MG63 (cell line): ENCODE data around the gene CAMK1D. TPM values are rescaled to one million over a fixed set of nuclear protein-coding genes. Genes with fewer than 3 reads are reported as not detected.
"Not testable (repeated sequence)": the region's sequence is repeated elsewhere in the genome, so short reads cannot be mapped to it uniquely, and the experiment has no call there.

Experiments used
- DNase-seq: peaks from one replicate; pipeline ENCODE4 v3.0.0-alpha.2; 2020
- H3K27me3 ChIP-seq: fragments of 250-450 bp; sonication (Bioruptor Pico); 2 replicates; pipeline ENCODE4 v1.5.1; 2020; ENCODE audit warnings: mild to moderate bottlenecking, moderate library complexity
- H3K36me3 ChIP-seq: fragments of 250-450 bp; sonication (Bioruptor Pico); 2 replicates; pipeline ENCODE4 v1.5.1; 2020; ENCODE audit warnings: mild to moderate bottlenecking, moderate library complexity
- H3K4me3 ChIP-seq: fragments of 250-450 bp; sonication (Bioruptor Pico); 2 replicates; pipeline ENCODE4 v1.5.1; 2020; ENCODE audit warnings: mild to moderate bottlenecking, moderate library complexity
- H3K9me3 ChIP-seq: fragments of 250-450 bp; sonication (Bioruptor Pico); 2 replicates; pipeline ENCODE4 v1.5.1; 2020; ENCODE audit warnings: mild to moderate bottlenecking, moderate library complexity
- total RNA-seq: library from RNA; depleted of rRNA; stranded (reverse); fragments of >200 nt; shearing (Covaris generic); gene quantifications from 2 replicates; pipeline ENCODE4 v1.2.3, GENCODE V29; 2014; ENCODE audit warnings: low replicate concordance

CAMK1D gene
- total RNA-seq, 1 experiment from 2014 or later, result 13.2 TPM

DNA sequence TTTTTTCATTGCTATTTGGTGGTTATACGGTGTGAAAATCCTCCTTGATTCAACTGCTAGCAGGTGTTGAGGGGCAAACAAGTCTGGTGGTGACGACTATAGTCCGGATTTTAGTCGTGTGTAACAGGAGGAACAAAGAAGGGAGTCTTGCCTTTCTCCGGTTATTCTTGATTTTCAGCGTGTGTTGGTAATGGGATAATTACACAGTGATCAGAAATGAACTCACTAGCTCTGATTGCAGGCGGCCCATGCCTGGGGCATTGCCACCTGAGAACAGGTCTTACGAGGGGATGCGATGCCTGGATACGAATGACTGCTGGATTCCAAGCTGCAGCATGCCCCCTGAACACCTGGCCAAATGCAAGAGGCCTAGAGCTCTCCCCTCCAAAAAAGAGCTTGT is 72.8 kb downstream of the CAMK1D start:
- no peaks in the 10 kb centered on the region for H3K9me3 ChIP-seq
- DNase-seq, result no peak
- H3K27me3 ChIP-seq, result no peaks in the 10 kb centered on the region
- no peak overlapping the region for H3K4me3 ChIP-seq
- no peaks in the 10 kb centered on the region for H3K36me3 ChIP-seq

- no peaks in the 10 kb centered on the region for H3K27me3 ChIP-seq
- no peak overlapping the region for H3K4me3 ChIP-seq
- H3K9me3 ChIP-seq, result no peaks in the 10 kb centered on the region
- no peaks in the 10 kb centered on the region for H3K36me3 ChIP-seq
- DNase-seq, result no peak
These were observed 74.5 kb downstream of the CAMK1D start for GRCh38 chr10:12423896-12424295.

DNA sequence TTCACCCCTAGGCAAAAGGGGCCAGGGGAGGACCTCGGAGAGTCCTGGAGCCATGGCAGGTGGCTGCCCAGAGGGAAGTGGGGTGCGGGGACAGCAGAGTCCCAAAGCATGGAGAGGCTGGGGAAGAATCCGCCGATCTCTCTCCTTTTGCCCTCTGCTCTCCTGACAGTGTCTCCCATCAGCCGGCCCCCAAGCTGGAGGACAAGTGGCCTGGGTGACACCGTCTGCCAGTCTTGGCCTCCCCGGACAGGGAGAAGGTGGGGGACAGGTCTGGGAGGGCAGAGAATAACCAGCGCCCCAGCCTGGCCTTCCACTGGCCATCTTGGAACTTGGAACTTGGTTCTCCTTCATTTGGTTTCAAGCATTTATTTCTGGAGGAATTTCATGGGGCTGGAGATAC is 77.9 kb downstream of the CAMK1D start:
- H3K27me3 ChIP-seq, result no peaks in the 10 kb centered on the region
- H3K4me3 ChIP-seq, result no peak overlapping the region
- H3K9me3 ChIP-seq, result no peaks in the 10 kb centered on the region
- no peak for DNase-seq
- H3K36me3 ChIP-seq, result no peaks in the 10 kb centered on the region

DNA sequence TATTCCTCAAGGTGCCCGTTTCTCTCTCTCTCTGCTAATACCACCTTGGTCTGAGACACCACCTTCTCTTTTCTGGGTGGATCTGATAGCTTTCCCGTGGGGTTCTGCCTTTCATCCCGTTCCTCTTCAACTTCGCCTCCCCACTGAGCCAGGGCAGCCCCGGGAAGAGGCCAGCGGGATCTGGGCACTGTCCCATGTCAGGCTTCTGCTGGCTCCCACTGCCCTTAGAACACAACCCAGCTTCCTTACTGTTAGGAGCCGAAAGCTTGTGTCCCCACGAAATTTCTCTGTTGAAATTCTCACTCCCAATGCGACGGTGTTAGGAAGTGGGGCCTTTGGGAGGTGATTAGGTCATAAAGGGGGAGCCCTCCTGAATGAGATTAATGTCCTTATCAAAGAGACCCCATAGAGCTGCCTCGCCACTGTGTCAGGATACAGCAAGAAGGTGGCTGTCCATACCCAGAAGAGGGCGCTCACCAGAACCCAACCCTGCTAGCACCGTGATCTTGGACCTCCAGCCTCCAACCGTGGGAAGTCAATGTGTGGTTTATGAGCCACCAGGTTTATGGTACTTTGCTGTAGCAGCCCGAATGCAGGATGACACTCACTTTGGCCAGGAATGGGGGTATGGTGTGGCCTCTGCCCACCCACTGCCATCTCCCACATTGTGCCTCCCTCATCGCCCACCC is 79.2 kb downstream of the CAMK1D start:
- H3K9me3 ChIP-seq, result no peaks in the 10 kb centered on the region
- H3K4me3 ChIP-seq, result no peak overlapping the region
- no peaks in the 10 kb centered on the region for H3K36me3 ChIP-seq
- no peaks in the 10 kb centered on the region for H3K27me3 ChIP-seq
- DNase-seq, result no peak

- H3K36me3 ChIP-seq, result no peaks in the 10 kb centered on the region
- no peak for DNase-seq
- H3K9me3 ChIP-seq, result no peaks in the 10 kb centered on the region
- no peaks in the 10 kb centered on the region for H3K27me3 ChIP-seq
- no peak overlapping the region for H3K4me3 ChIP-seq
These were observed 81.1 kb downstream of the CAMK1D start for GRCh38 chr10:12430406-12430982.

GRCh38 chr10:12431151-12432101 is 82.1 kb downstream of the CAMK1D start:
- Histone ChIP-seq H3K4me3 (no peak overlapping the region), H3K36me3 (no peaks in the 10 kb centered on the region), H3K9me3 (no peaks in the 10 kb centered on the region), H3K27me3 (no peaks in the 10 kb centered on the region)
- DNase-seq, result no peak

GRCh38 chr10:12432402-12433189 is 83.2 kb downstream of the CAMK1D start:
- H3K36me3 ChIP-seq, result no peaks in the 10 kb centered on the region
- no peak overlapping the region for H3K4me3 ChIP-seq
- no peaks in the 10 kb centered on the region for H3K9me3 ChIP-seq
- DNase-seq, result no peak
- H3K27me3 ChIP-seq, result no peaks in the 10 kb centered on the region

DNA sequence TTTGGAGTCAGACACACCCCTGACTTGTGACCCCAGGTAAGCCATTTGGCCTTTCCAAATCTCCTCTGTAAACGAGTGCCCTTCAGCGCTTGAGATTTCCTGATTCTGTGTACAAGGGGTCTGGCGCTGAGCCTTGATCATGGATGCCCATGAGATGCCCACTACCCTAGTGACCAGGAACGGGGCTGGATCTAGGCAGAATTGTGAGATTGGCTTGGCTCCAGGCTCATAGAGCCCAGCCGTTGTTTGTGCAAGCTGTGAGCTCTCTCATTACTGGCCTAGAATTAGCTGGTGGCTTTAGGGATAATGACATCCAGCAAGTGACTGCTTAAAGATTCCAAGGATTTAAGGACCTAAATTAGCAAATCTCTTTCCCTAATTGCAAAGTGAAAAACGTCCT is 84.9 kb downstream of the CAMK1D start:
- no peaks in the 10 kb centered on the region for H3K36me3 ChIP-seq
- no peak for DNase-seq
- no peaks in the 10 kb centered on the region for H3K9me3 ChIP-seq
- H3K4me3 ChIP-seq, result no peak overlapping the region
- no peaks in the 10 kb centered on the region for H3K27me3 ChIP-seq

GRCh38 chr10:12434677-12435076 is 85.3 kb downstream of the CAMK1D start:
- not testable (repeated sequence) for H3K36me3 ChIP-seq, DNase-seq, H3K27me3 ChIP-seq, H3K9me3 ChIP-seq, H3K4me3 ChIP-seq

DNA sequence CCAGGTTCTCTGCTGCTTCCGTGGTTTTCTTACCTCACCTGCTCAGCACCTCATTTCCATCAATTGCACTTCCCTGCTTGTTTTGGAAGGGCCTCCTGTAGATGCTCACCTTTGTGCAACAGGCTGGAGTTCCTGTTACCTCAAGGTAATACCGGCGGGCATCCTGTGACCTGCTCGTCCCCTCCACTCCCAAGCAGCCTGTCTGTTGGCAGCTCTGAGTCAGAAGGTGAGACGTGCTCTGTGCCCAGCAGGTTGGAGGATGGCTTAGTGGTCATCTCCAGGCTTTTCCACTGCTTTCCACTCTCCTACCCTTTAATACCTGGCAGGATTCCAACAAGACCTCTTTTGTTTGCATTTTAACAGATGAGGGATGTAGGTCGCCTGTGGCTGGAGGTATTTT is 86.0 kb downstream of the CAMK1D start:
- Histone ChIP-seq H3K36me3 (no peaks in the 10 kb centered on the region), H3K27me3 (no peaks in the 10 kb centered on the region), H3K9me3 (no peaks in the 10 kb centered on the region), H3K4me3 (no peak overlapping the region)
- no peak for DNase-seq

GRCh38 chr10:12438919-12439692 is 89.8 kb downstream of the CAMK1D start:
- Histone ChIP-seq H3K27me3 (no peaks in the 10 kb centered on the region), H3K36me3 (no peaks in the 10 kb centered on the region), H3K4me3 (no peak overlapping the region), H3K9me3 (no peaks in the 10 kb centered on the region)
- no peak for DNase-seq

DNA sequence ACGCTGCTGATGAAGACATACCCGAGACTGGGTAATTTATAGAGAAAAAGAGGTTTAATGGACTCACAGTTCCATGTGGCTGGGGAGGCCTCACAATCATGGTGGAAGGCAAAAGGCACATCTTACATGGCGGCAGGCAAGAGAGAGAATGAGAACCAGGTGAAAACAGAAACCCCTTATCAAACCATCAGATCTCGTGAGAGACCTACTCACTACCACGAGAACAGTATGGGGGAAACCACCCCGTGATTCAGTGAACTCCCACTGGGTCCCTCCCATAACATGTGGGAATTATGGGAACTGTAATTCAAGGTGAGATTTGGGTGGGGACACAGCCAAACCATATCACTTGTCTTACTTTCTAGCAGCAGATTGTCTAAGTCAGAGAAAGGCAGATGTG is 90.4 kb downstream of the CAMK1D start:
- not testable (repeated sequence) for H3K9me3 ChIP-seq, H3K4me3 ChIP-seq, DNase-seq, H3K27me3 ChIP-seq, H3K36me3 ChIP-seq

GRCh38 chr10:12443026-12443425 is 93.7 kb downstream of the CAMK1D start:
- no peak overlapping the region for H3K4me3 ChIP-seq
- H3K36me3 ChIP-seq, result no peaks in the 10 kb centered on the region
- H3K27me3 ChIP-seq, result no peaks in the 10 kb centered on the region
- no peak for DNase-seq
- no peaks in the 10 kb centered on the region for H3K9me3 ChIP-seq

GRCh38 chr10:12444981-12445700 is 95.8 kb downstream of the CAMK1D start:
- Histone ChIP-seq H3K27me3 (no peaks in the 10 kb centered on the region), H3K9me3 (no peaks in the 10 kb centered on the region), H3K36me3 (no peaks in the 10 kb centered on the region), H3K4me3 (no peak overlapping the region)
- no peak for DNase-seq

DNA sequence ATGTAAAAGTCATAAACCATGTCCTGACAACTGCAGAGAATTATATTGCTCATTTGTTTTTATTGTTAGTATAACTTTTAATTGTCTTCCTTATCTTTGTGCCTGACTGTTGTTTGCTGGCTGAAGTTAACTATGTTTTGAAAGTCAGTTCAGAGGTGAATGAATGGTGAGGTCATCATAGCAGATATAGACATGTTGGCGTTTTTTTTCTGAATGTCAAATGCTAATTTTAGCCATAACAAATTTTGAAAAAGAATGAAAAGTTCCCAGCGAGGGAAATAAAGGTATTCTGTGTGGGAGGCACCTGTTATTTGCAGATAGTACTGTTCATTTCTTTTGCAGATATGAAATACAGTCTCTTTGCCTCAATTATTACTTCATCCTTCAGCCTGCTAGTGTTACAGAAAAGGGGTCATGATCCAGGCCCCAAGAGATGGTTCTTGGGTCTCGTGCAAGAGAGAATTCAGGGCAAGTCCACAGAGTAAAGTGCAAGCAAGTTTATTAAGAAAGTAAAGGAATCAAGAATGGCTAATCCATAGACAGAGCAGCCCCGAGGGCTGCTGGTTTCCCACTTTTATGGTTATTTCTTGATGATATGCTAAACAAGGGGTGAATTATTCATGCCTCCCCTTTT is 96.5 kb downstream of the CAMK1D start:
- no peak overlapping the region for H3K4me3 ChIP-seq
- H3K9me3 ChIP-seq, result no peaks in the 10 kb centered on the region
- no peak for DNase-seq
- H3K36me3 ChIP-seq, result no peaks in the 10 kb centered on the region
- H3K27me3 ChIP-seq, result no peaks in the 10 kb centered on the region
